Panc1 (cell line): ENCODE data around the gene WDR36. TPM values are rescaled to one million over a fixed set of nuclear protein-coding genes. Genes with fewer than 3 reads are reported as not detected.

Experiments
- ATAC-seq: fragments of 200-7000 bp; cut with Tn5 transposase; 2 replicates; pipeline ENCODE4 v1.9.1; 2020; ENCODE audit warnings: mild to moderate bottlenecking, moderate library complexity
- BruUV-seq: library from RNA; stranded (reverse); fragments of 400-500 nt; replicated peaks from 2 replicates; lab custom pipeline; 2021; lab: Mats Ljungman, UMichigan
- CTCF ChIA-PET: fragments of 300-600 bp; sonication (Branson Sonifier 250); formaldehyde crosslinking; loops from one replicate; lab custom pipeline; 2022; ENCODE audit warnings: antibody characterized with exemption; lab: Charles Lee
- POLR2A ChIA-PET: fragments of 300-600 bp; sonication (Branson Sonifier 250); formaldehyde crosslinking; loops from one replicate; lab custom pipeline; 2022; ENCODE audit warnings: antibody characterized with exemption; lab: Charles Lee
- DNase-seq: peaks from one replicate; pipeline ENCODE4 v3.0.0-alpha.2; 2010; ENCODE audit warnings: low read depth, low spot score
- H3K27ac ChIP-seq: 2 replicates; pipeline ENCODE4 v1.5.1; 2011; ENCODE audit warnings: mild to moderate bottlenecking, low read length, inconsistent platforms
- H3K27me3 ChIP-seq: fragments of 200-500 bp; sonication (Bioruptor generic); 2 replicates; pipeline ENCODE4 v1.6.0; 2014; ENCODE audit warnings: low read length, inconsistent platforms; ENCODE audit not compliant: control insufficient read depth, insufficient read depth
- H3K36me3 ChIP-seq: fragments of 200-500 bp; sonication (Bioruptor generic); 2 replicates; pipeline ENCODE4 v1.5.1; 2014; ENCODE audit warnings: inconsistent platforms, mild to moderate bottlenecking, low read length, moderate library complexity; ENCODE audit not compliant: control insufficient read depth, insufficient read depth
- H3K4me1 ChIP-seq: 2 replicates; pipeline ENCODE4 v1.5.1; 2011; ENCODE audit warnings: inconsistent platforms, mild to moderate bottlenecking, low read length, moderate library complexity; ENCODE audit not compliant: control insufficient read depth, insufficient read depth
- H3K4me3 ChIP-seq, 2 experiments: 2 replicates each; pipeline ENCODE4 v1.5.1; 2011 to 2012; ENCODE audit warnings: low read depth in 2 of 2, low read length in 2 of 2, mild to moderate bottlenecking in 2 of 2, inconsistent platforms in 1 of 2, moderate library complexity in 1 of 2
- H3K9me3 ChIP-seq: fragments of 200-500 bp; sonication (Bioruptor generic); 2 replicates; pipeline ENCODE4 v1.5.1; 2014; ENCODE audit warnings: low read depth, mild to moderate bottlenecking, inconsistent platforms, low read length, moderate library complexity; ENCODE audit not compliant: control insufficient read depth, insufficient read depth
- POLR2AphosphoS5 ChIP-seq: IDR thresholded peaks from 2 replicates; pipeline ENCODE4 v1.6.1; 2012; ENCODE audit warnings: mild to moderate bottlenecking, low read depth, low read length, moderate library complexity
- REST ChIP-seq, 2 experiments: IDR thresholded peaks; 2 replicates each; pipeline ENCODE4 v1.6.1; 2011 to 2012; ENCODE audit warnings: low read depth in 2 of 2, control low read depth in 1 of 2, low read length in 1 of 2, mild to moderate bottlenecking in 1 of 2, moderate library complexity in 1 of 2; ENCODE audit not compliant: insufficient read depth in 1 of 2
- SIN3A ChIP-seq: IDR thresholded peaks from 2 replicates; pipeline ENCODE4 v1.6.1; 2012; ENCODE audit warnings: low read depth, mild to moderate bottlenecking, low read length, moderate library complexity, borderline replicate concordance; ENCODE audit not compliant: insufficient read depth
- TCF7L2 ChIP-seq: IDR thresholded peaks from 2 replicates; pipeline ENCODE4 v1.6.1; 2011; ENCODE audit warnings: mild to moderate bottlenecking, low read depth, low read length, inconsistent platforms
- in situ Hi-C: cut with HindIII; loops from 2 replicates; pipeline ENCODE4 v1.10.0; 2016; ENCODE audit warnings: low sequenced_read_pairs, low pct_unique_long_range_greater_than_20kb
- intact Hi-C: fragments of 100-400 bp; cut with micrococcal nuclease; formaldehyde crosslinking; loops from one replicate; pipeline ENCODE4 v1.10.0; 2022; ENCODE audit not compliant: unreplicated experiment
- total RNA-seq: library from RNA; stranded (reverse); gene quantifications from one replicate; pipeline ENCODE4 v1.2.1, GENCODE V29; 2021; ENCODE audit not compliant: unreplicated experiment
- TF ChIP-seq, protein P1 (sequence below): fragments of 450-650 bp; IDR thresholded peaks from 2 replicates; pipeline ENCODE4 v1.5.1; 2017; ENCODE audit warnings: mild to moderate bottlenecking

The WDR36 gene
- total RNA-seq, 1 experiment from 2014 or later, result 33.9 TPM

DNA sequence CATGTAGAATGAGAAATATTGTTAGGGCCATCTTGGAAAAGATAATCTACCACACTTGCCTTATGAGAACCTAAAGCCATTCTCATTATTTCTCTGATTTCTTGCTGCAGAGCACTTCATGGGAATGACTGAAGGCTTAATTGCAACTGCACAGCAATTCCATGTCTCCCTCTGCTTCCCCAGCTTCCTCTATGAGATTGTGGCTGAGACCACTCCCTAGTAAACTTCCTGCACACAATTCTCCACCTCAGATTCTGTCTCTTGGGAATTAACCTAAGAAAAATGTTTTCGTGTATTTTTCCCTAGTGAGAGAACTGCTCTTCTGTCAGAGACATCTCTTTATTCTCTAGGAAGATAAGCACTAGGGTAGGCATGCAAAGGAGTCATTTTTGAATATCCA lies 76.5 kb downstream of the WDR36 start:
- intact Hi-C loops, result no loop called here

GRCh38 chr5:111169269-111169668 lies 77.1 kb downstream of the WDR36 start:
- in situ Hi-C loops (no loop called here), intact Hi-C loops (no loop called here)
- Histone ChIP-seq H3K4me1 (no peaks in the 10 kb centered on the region), H3K27ac (no peak overlapping the region), H3K36me3 (no peaks in the 10 kb centered on the region), H3K9me3 (no peaks in the 10 kb centered on the region), H3K27me3 (no peaks in the 10 kb centered on the region), H3K4me3 (no peak overlapping the region)
- ChIA-PET CTCF (no interaction called here), POLR2A (no interaction called here)
- DNase-seq (no peak), ATAC-seq (no peak)
- no peak for TF ChIP-seq REST (IDR thresholded peaks at IDR 0.05; ENCODE audit: insufficient read depth in 1 of 2, low read depth in 2 of 2, low read length in 1 of 2)
- no peak for TF ChIP-seq TCF7L2
- TF ChIP-seq, protein P1, sequence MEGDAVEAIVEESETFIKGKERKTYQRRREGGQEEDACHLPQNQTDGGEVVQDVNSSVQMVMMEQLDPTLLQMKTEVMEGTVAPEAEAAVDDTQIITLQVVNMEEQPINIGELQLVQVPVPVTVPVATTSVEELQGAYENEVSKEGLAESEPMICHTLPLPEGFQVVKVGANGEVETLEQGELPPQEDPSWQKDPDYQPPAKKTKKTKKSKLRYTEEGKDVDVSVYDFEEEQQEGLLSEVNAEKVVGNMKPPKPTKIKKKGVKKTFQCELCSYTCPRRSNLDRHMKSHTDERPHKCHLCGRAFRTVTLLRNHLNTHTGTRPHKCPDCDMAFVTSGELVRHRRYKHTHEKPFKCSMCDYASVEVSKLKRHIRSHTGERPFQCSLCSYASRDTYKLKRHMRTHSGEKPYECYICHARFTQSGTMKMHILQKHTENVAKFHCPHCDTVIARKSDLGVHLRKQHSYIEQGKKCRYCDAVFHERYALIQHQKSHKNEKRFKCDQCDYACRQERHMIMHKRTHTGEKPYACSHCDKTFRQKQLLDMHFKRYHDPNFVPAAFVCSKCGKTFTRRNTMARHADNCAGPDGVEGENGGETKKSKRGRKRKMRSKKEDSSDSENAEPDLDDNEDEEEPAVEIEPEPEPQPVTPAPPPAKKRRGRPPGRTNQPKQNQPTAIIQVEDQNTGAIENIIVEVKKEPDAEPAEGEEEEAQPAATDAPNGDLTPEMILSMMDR, result no peak
- no peak for TF ChIP-seq SIN3A
- no peak for TF ChIP-seq POLR2AphosphoS5
- BruUV-seq, result no TSS peak

More for the DNA sequence above, 76.5 kb downstream of the WDR36 start:
- TF ChIP-seq REST (IDR thresholded peaks at IDR 0.05; ENCODE audit: insufficient read depth in 1 of 2, low read depth in 2 of 2, low read length in 1 of 2) (no peak), POLR2AphosphoS5 (no peak), SIN3A (no peak)
- TF ChIP-seq, protein P1, result no peak
- BruUV-seq, result no TSS peak
- in situ Hi-C loops, result no loop called here
- Histone ChIP-seq H3K27me3 (no peaks in the 10 kb centered on the region), H3K4me3 (no peak overlapping the region), H3K36me3 (no peaks in the 10 kb centered on the region), H3K27ac (no peak overlapping the region), H3K4me1 (no peaks in the 10 kb centered on the region), H3K9me3 (no peaks in the 10 kb centered on the region)
- no peak for DNase-seq
- ChIA-PET CTCF (no interaction called here), POLR2A (no interaction called here)
- no peak for ATAC-seq
